22Rv1 (cell line): ENCODE data around the gene FCRL6.

Experiments
- H3K27ac ChIP-seq: fragments of 450-650 bp; 2 replicates; pipeline ENCODE4 v1.5.1; 2017
- CTCF ChIP-seq: fragments of 450-650 bp; IDR thresholded peaks from 2 replicates; pipeline ENCODE4 v1.5.1; 2017; ENCODE audit warnings: mild to moderate bottlenecking
- ZFX ChIP-seq: fragments of 450-650 bp; IDR thresholded peaks from 2 replicates; pipeline ENCODE4 v1.6.1; 2017; ENCODE audit warnings: antibody characterized with exemption, borderline replicate concordance

The FCRL6 gene

GRCh38 chr1:159862031-159862430, 59.9 kb downstream of the FCRL6 start:
- no peak overlapping the region for H3K27ac ChIP-seq
- TF ChIP-seq ZFX (no peak), CTCF (no peak)

GRCh38 chr1:159862557-159862956, 60.4 kb downstream of the FCRL6 start, which contains the start of gene VSIG8:
TSS of gene VSIG8 (minus strand) at chr1:159862657. CDS start at chr1:159862521, 136 bp downstream.
- TF ChIP-seq CTCF, result no peak
- TF ChIP-seq ZFX, result no peak
- no peak within 1 kb of the TSS for H3K27ac ChIP-seq

- no peak overlapping the region for H3K27ac ChIP-seq
- TF ChIP-seq CTCF (no peak), ZFX (no peak)
Measured at GRCh38 chr1:159864262-159864661, 62.1 kb downstream of the FCRL6 start.
